Measurements from ENCODE around the gene THAP7. TPM values are rescaled to one million over a fixed set of nuclear protein-coding genes. Genes with fewer than 3 reads are reported as not detected.

THAP7 gene
- total RNA-seq, 2 experiments from 2014 or later, result 35.3 to 39.2 TPM

DNA sequence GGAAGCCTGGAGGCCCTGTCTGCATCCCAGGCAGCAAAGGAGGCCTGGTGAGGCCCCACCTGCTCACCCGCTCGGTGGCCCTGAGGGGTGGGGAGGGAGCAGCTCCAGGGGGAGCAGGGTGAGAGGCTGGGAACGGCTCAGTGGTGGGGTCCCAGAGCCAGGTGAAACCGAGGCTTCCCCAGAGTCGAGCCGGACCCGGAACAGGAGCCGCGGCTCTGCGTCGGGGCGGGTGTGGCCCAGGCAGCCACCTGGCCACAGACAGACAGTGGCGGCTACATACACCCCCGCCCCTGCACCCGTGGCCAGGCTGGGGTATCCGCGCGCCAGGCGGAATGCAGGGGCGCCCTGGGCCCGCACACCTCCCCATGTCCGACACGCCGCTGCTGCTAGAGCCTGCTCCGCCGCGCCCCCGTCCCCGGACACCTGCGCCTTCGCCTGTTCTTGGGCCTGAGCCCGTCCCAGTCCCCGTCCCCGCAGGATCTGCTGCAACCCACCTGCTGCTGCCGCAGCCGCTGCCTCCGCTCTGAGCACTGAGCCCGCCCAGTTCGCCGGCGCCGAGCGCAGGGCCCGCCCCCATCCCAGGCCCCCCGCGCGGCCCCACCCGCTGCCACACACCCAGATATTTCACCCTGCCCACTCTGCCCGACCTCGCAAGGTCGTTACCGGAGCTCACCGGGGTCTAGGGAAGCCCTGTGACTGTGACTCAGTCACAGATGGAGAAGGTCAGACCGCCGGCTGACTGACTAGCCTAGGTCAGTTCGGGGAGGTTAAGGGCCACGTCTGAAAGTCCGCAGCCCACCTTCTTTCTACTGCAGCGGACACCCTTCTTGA is 30.3 kb upstream of the THAP7 start, which contains the start of gene SLC7A4:
Gene SLC7A4 (minus strand): TSS at position 525 of the 831 bp plus-strand sequence. CDS start 749 bp downstream, outside the sequence.
- ChIA-PET POLR2A (no interaction called here), CTCF (interaction anchor here (1.3 kb wide), 1 partner anchor 14 kb away, joined by 3 read pairs; no protein-coding TSS in a partner anchor)

DNA sequence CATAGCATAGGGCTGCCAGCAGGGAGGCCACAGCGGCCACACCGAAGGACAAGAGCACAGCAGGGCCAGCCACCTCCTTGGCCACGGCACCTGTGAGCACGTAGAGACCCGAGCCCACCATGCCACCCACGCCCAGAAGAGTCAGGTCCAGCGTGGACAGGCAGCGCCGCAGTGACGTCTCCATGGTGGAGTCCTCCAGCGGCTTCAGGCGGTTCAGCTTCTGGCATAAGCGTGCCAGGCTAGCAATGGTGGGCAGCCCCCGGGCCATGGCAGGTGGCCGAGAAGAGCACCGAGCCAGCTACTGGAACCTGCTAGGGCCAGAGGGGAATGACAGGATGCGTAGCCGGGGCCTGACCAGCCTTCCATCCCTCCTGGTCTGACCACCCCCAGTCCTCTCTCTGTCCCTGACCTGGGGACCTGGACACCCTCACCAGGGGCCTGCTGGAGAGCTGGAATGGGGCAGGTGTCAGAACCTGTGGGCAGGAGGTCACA is 29.7 kb upstream of the THAP7 start:
- POLR2A ChIA-PET, result no interaction called here

DNA sequence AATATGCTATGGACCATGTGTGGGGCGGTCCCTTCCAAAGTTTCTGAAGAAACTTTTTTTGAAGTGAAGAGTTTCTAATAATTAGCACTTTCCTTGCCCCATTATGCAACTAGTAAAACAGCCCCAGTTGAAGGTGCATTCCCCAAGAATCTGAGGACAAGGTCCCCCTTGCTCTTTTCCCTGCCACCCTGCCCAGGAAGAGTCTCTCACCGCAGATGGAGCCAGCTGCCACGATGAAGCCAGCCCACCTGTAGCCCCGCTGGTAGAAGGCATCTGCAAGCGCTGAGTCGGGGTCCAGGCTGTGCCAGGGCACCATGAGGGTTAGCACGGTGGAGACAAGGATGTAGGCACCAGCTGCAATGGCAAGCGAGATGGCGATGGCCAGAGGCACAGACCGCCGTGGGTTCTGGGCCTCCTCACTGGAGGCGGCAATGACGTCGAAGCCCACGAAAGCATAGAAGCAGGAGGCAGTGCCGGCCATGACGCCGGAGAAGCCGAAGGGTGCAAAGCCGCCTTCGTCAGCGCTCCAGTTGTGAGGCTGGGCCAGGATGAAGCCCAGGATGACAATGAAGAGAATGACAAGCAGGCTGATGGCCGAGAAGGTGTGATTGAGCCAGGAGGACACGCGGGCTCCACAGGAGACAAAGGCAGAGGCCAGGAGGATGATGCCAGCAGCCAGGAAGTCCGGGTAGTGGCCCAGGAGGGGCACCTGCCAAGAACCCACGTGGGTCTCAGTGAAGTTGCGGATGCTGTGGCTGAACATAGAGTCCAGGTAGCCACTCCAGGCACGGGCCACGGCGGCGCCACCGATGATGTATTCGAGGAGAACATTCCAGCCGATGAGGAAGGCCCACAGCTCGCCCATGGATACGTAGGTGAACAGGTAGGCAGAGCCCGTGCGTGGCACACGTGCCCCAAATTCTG is 29.0 kb upstream of the THAP7 start:
- POLR2A ChIA-PET, result no interaction called here
- CTCF ChIA-PET, result interaction anchor here (1.3 kb wide), 1 partner anchor 16 kb away, joined by 3 read pairs; no protein-coding TSS in a partner anchor

More for the DNA sequence above, 29.7 kb upstream of the THAP7 start:
- CTCF ChIA-PET, result interaction anchor here (1.3 kb wide), 1 partner anchor 15 kb away, joined by 3 read pairs; no protein-coding TSS in a partner anchor

DNA sequence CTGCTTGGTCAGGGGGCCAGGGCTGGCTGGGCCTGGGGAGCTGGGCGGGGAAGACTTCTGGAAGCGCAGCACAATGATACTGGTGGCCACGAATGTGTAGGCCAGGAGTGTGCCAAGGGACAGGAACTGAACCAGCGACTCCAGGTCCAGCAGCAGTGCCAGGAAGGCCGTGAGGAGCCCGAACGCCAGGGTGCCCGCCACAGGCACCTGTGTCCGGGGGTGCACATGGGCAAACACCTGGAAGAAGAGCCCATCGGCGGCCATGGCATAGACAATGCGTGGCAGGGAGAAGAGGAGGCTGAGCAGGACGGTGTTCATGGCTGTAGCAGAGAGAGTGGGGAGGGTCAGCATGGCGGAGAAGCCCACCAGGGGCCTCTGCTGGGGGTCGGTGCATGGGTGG is 28.1 kb upstream of the THAP7 start:
- POLR2A ChIA-PET, result no interaction called here
- CTCF ChIA-PET, result no interaction called here

DNA sequence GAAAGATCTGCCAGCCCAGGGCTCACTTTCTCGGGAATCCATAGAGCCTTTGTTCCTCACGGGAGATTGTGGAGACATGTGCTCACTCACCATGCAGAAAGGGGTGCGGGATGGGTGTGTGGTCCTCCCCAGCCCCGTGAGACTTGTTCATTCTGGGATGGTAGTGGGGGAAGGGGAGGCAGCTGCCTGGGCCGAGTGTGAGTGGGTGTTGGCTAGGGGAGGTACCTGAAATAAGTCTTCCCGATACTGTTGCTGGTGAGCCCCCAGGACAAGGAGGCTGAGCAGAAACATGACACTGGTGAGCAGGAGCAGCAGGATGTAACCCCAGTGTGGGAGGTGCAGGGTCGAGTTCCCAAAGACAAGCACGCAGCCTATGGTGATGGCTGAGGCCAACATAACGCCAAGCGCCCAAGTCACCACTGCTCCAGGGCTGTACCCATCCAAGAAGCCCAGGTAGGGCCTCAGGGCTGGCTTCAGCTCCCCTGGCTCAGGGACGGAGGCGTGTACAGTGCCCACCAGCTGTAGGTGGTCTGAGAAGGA is 27.6 kb upstream of the THAP7 start:
- POLR2A ChIA-PET, result no interaction called here
- CTCF ChIA-PET, result no interaction called here

DNA sequence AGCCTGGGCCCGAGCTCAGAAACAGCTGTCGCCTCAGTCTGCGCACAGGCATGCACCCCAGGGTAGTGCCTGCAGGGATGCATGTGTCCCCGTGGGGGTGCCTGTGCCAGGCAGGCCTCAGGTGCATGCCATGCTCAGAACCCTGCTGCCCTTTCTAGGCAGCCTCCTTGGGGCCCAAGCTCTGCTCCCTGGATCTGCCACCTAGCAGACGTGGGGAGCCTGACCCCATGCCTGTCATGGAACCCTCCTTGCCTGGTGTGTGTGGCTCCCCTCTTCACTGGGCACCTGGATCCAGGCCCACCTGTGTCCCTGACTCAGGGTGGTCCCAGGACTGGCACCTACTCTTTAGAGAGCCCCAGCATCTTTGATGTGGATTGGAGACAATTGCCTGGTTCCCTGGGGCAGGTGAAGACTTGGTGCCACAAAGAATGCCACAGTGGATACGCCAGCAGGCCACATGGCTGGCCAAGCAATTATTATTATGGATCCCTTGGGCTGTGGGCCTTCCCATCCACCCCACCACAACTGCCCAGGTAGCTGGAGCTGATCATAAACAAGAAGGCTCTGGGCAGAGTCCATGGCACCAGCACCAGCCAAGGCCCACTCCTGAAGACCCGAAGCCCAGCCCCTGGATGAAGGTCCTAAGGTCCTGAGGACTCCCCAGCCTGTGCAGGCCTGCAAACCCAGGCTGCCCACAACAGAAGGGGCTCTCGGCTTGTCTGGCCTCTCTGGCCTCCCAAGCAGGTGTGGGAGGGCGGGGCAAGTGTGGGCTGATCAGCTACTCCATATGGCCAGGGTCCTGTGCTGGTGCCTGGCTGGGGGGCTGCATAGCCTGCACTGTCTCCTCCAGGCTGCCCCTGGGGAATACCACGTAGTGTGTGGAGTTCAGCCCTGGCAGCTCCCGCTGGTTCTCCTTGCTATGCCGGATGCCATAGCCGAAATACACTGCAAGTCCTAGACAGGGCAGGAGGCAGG is 26.6 kb upstream of the THAP7 start:
- POLR2A ChIA-PET, result no interaction called here
- CTCF ChIA-PET, result no interaction called here

DNA sequence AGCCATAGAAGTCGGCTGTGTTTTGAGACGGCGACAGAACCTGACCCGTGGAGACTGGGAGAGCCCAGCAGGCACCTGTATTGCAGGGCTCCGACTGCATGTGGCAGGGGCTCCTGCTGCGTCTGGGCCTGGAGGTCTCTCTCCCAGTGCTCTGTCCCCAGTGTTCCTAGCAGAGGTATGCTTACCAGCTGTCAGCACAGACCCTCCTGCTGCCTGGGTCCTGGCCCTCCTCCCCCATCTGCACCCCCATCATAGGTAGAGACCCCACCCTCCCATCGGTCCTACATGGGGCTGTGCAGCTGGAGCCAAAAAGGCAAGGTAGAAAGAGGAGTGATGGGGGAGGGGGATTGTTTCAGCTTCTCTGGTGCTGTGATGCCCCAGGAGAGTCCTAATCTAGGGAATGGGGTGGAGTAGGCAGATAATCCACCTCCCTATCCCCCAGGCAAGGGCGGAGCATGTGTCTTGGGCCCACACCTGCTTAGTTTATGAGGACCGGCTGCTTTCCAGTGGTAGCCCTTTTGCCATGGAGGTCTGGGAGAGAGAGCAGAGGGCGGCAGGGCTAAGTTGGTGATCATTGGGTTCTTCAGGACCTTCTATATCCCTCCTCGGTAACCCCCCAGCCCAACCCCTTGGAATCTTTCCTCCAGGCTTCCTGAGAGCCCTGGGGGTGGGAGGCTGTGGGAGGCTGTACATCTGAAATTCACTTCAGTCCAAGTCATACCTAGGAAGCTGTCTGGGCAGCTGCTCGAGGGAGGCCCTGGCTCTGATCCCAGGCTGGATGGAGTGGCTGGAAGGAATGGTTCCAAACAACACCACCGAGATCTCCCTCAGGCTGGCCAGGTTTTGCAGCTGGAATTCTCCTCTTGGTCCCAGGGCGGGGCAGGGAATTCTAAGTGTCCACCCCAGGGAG is 25.1 kb upstream of the THAP7 start:
- CTCF ChIA-PET, result no interaction called here
- POLR2A ChIA-PET, result no interaction called here

DNA sequence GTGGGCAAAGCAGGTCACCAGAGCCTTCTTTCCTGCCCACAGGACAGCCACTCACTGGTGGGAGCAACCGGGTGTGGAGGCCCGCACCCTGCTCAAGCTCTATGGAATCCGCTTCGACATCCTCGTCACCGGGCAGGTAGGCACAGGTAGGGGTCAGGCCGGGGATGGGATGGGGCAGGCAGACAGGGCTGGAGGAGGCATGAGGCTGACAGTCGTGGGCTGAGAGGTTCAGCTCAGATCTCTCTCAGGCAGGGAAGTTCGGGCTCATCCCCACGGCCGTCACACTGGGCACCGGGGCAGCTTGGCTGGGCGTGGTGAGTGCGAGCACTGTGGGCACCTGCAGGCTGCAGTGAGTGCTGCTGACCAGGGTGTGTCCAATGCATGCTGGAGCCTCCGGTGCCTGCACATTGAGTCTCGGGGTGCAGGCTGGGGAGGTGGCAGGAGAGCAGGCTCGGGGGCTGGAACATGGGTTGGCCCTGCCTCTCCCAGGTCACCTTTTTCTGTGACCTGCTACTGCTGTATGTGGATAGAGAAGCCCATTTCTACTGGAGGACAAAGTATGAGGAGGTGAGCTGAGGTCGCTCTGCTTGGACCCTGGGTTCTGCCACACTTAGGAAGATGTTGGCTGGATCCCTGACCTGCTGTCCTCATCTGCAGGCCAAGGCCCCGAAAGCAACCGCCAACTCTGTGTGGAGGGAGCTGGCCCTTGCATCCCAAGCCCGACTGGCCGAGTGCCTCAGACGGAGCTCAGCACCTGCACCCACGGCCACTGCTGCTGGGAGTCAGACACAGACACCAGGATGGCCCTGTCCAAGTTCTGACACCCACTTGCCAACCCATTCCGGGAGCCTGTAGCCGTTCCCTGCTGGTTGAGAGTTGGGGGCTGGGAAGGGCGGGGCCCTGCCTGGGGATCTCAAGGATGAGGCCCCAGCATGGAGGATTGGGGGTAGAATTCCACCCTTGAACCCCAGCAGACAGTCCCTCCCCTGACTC is 24.1 kb upstream of the THAP7 start:
- CTCF ChIA-PET, result no interaction called here
- POLR2A ChIA-PET, result no interaction called here

DNA sequence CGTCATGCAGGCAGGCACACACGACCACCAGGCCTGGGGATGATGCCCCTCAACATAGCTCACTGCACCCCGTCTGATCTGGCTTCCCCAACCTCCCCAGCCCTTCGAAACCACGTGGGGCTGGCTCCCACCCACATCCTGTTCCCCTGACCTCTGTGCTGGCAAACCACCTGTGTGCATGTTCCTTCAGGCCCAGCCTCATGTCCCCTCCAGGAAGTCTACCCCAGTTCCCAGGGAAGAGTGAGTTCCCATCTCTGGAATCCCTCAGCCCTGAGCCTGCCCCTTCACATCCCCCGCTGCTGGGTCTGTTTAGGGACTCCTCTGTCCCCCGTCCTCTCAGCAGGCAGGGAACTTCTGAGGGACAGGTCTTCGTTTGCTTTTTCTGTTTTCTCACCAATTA is 23.3 kb upstream of the THAP7 start:
- ChIA-PET POLR2A (no interaction called here), CTCF (no interaction called here)

DNA sequence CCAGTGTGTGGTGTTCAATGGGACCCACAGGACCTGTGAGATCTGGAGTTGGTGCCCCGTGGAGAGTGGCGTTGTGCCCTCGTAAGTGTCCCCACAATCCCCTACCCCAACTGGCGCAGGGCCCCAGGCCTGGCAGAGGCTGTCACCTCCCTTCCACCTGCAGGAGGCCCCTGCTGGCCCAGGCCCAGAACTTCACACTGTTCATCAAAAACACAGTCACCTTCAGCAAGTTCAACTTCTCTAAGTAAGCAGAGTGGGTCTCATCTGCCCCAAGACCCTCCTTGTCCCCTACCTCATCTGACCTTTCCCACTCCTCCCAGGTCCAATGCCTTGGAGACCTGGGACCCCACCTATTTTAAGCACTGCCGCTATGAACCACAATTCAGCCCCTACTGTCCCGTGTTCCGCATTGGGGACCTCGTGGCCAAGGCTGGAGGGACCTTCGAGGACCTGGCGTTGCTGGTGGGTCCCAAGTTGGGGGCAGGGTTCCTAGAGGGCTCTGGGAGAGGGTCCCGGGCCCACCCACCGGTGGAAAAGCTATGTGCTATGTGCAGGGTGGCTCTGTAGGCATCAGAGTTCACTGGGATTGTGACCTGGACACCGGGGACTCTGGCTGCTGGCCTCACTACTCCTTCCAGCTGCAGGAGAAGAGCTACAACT is 21.2 kb upstream of the THAP7 start:
- ChIA-PET POLR2A (no interaction called here), CTCF (no interaction called here)

DNA sequence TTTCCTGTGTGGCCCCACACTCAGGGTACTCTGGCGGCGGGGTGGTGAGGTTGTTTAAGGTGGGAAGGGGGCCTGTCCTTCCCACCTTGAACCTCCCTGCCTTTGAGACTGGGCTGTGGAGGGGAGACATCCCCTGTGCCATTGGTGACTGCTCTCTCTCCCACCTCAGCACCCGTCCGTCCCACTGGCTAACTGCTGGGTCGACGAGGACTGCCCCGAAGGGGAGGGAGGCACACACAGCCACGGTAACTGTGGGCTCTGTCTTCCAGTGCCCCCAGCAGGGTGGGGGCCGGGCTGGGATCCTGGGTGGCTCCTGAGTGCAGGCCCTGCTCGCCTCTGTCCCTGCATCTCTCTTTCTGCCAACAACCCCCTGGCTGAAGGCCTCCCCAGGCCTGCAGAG is 20.6 kb upstream of the THAP7 start:
- ChIA-PET CTCF (no interaction called here), POLR2A (no interaction called here)

DNA sequence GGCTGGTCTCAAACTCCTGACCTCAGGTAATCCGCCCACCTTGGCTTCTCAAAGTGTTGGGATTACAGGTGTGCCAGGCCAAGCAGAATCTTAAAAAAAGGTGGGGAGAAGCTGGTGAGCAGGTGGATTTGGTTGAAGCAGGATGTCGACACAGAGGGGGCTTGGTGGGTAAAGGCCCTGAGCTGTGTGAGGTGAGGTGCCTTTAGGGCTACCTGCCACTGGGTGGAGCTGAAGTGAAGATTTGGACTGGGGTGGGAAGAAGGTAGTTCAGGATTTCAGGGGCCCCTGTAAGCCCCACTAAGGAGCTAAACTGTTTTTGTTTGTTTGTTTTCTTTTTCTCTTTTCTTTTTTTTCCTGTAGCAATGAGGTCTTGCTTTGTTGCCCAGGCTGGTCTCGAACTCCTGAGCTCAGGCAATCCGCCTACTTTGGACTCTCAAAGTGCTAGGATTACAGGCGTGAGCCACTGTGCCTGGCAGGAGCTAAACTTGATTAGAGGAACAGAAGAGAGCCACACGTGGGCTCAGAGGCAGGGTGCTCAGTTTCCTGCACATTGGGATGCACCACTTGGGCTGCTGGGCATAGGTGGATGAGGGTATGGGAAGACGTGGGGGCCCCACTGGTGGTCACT is 19.0 kb upstream of the THAP7 start:
- POLR2A ChIA-PET, result no interaction called here
- CTCF ChIA-PET, result interaction anchor here (0.5 to 1.9 kb wide), 4 partner anchors 8 to 603 kb away, joined by 3 to 6 read pairs (median 4); no protein-coding TSS in a partner anchor

DNA sequence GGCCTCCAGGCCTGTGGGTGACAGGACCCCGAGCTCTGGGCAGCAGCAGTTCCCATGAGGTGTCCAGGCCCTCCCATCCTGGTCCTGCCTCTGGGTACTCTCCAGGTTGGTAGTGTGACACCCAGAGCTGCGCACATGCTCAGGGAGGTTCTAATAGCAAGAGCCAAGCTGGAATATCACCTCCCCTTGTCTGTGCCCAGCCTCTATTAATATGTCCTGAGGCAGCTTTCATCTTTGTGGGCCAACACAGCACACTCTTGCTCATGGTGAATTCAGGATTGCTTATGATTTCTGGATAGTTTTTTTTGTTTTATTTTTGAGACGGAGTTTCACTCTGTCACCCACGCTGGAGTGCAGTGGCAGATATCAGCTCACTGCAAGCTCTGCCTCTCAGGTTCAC is 16.4 kb upstream of the THAP7 start:
- POLR2A ChIA-PET, result no interaction called here
- CTCF ChIA-PET, result no interaction called here

DNA sequence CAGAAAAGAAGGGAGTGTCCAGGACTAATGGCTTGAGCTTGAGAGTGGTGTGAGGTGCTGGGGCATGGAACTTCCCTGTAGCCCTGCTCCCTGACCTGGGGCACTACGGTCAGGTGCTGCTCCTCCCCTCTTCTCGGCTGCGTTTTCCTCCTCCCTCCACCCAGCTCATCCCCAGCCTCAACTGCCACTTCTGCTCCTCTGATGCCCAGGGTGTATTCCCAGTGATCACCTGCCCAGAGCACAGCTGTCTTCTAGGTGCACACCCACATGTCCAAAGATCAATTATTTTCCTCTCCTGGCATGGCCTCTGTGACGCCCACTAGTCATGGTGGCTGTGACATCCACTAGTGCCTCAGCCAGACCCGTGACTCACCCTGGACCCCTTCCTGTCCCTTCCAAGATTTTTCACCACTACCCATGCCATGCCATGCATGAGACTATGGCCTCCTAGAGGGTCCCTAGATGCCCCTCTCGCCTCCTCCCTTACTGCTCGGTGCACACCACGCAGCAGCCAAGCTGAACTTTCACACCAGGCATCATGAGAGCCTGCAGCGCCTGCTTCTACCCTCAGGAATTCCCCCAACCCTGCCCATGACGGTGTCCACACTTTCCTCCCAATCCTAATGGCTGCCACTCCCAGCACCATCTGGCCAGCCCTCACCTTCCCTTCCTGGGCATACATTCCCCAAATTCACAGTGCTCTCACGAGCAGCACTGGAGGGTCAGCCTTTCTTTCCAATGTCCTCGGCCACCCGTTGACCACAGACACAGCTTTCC is 14.9 kb upstream of the THAP7 start:
- ChIA-PET CTCF (no interaction called here), POLR2A (no interaction called here)

DNA sequence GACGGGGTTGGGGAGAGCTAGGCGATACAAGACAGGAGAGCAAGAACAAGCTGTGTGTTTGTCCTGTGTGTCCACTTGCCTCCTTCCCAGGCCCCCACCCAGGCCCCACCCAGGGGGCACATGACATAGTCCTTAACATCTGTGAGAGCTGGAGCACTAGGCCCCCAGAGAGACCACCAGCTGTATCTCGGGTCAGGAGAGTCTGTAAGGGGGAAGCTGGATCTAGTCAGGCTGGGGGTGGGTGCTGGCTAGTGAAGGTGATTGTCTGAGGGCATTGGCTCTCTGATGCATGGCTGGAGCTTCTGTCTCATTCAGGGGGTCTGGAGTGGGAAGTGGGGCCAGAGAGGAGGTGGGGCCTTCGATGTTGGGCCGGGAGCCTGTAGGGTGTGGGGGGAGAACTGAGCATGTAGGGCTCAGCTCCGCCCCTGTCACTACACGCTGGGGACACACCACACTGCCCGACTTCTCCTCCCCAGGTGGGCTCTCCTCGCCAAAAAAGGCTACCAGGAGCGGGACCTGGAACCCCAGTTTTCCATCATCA is 13.6 kb upstream of the THAP7 start:
- ChIA-PET POLR2A (no interaction called here), CTCF (interaction anchor here (0.6 kb wide), 1 partner anchor 550 kb away, joined by 3 read pairs; no protein-coding TSS in a partner anchor)
